Activated naive CD4-positive, alpha-beta T cell (primary cell): Measurements from ENCODE around the gene EIF1AY.
A peak's percentile ranks its signal among the peaks of the same experiment; 100 is the strongest.
"Not testable (repeated sequence)": the region's sequence is repeated elsewhere in the genome, so short reads cannot be mapped to it uniquely, and the experiment has no call there.

ENCODE experiments used
- DNase-seq, 4 experiments: peaks; one replicate each; lab custom pipeline; 2025; lab: John Stamatoyannopoulos, UW

The EIF1AY gene, protein sequence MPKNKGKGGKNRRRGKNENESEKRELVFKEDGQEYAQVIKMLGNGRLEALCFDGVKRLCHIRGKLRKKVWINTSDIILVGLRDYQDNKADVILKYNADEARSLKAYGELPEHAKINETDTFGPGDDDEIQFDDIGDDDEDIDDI

DNA sequence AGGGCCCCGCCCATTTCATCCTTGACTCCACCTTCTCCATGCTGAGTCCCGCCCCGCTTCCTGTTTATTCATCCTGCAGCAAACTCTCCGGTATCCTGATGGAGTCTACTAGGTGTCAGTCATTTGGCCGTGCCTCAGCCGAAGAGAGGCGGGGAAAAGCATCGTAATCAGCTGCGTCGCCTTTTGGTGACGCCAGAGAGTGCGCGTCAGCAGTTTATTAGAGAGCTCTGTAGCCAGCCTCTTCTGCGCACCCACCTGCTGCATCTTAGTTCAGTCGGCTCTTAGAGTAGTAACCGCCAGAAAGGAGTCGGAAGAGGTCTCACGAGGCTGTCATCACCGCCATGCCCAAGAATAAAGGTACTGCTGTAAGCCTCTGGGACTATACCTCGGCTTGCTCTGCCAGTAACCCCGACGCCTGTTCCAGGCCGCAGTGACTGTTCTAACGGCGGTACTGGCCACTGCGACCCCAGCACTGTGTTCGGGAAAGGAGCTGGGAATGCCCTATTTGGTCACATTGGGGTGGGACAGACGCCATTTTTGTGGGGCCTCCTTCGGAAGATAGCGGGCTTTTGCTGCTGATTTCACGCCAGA lies at the start of gene EIF1AY:
EIF1AY (plus strand) TSS at position 246 of the 591 bp plus-strand sequence; CDS start at position 342, 96 bp downstream.
- peak in 2 of 4 experiments; percentile 34 to 69 for DNase-seq

GRCh38 chrY:20528435-20528834 lies 47.1 kb upstream of the EIF1AY start:
- DNase-seq: no peak

DNA sequence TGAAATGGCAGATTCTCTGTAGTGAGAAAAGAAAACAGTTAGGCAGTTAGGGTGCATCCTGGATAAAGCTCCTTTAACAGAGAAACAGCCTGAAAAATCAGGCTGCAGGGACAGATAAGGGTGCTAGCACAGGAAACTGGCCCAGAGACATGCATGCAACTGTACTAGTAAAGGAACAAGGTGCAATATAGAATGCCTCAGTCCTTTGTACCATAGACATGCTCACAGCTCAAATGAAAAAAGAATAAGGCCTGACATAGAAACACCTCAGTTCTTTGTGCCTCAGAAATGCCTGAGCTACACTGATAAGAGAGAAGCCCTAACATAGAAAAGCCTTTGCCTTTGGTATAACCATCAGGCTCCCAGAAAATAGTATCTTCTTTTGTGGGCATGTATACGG lies 37.4 kb upstream of the EIF1AY start:
- DNase-seq: no peak

DNA sequence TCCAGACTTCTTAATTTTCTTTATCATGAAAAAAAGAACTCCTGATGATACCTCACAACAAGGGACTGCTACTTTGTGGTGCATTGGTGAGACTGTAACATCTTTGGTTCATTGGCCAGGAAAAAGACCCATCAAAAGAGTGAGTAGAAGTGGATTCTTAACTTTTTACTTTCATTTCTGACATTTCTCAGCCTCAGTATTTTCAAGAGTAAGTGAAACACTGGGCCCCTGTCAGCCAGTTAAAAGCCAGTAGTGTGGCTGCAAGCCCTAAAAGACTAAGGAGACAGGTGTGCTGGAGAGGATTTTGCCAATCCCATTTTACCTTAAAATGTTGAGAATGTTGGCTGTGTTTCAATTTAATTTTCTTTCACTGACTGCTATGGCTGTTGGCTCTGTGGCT lies 36.6 kb upstream of the EIF1AY start:
- DNase-seq: no peak

- DNase-seq: no peak
These were observed 31.1 kb upstream of the EIF1AY start for GRCh38 chrY:20544451-20544960.

DNA sequence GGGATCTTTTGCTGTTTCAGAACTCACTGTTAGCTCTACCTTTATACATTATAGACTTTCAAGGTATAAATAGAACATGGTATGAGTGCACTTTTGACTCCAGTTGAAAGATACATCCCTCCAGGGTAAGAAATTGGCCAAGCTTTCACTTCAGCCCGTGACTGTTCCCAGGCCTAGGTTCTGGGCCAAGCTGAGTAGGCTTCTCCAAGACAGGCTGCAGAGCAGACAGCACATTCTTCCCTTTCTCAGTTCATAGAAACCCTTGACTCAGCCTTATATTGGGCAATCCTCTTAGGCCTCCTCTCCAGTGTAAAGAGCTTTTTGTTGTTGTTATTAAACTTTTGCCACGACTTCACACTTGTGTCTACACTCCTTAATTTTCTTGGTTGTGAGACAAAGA lies 29.5 kb upstream of the EIF1AY start:
- no peak for DNase-seq

DNA sequence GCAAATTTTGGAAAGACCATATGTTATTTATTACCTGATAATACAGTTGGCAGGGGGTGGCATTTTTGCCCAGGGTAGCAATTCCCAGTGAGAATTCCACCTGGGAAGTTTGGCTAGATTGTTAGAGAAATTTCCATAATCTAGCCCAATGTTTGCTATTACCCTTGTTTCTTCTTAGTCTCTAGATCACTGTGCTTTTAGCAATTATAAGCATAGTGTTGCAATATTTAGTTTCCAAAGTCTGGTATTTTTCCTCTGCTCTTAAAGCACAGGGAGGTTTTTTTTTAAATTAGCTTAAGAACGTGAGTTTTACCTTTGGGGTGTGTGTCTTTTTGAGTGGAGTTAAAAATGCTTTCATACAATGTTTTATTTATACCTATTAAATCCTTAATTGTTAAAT lies 26.3 kb upstream of the EIF1AY start:
- DNase-seq: no peak

DNA sequence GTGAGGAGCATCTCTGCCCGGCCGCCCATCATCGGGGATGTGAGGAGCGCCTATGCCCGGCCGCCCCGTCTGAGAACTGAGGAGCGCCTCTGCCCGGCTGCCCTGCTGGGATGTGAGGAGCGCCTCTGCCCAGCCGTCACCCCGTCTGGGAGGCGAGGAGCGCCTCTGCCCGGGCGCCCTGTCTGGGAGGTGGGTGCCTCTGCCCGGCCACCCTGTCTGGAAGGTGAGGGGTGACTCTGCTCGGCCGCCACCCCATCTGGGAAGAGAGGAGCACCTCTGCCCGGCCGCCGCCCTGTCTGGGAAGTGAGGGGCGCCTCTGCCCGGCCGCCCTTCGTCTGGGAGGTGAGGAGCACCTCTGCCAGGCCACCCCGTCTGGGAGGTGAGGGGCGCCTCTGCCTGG lies 23.7 kb upstream of the EIF1AY start:
- DNase-seq: no peak

DNA sequence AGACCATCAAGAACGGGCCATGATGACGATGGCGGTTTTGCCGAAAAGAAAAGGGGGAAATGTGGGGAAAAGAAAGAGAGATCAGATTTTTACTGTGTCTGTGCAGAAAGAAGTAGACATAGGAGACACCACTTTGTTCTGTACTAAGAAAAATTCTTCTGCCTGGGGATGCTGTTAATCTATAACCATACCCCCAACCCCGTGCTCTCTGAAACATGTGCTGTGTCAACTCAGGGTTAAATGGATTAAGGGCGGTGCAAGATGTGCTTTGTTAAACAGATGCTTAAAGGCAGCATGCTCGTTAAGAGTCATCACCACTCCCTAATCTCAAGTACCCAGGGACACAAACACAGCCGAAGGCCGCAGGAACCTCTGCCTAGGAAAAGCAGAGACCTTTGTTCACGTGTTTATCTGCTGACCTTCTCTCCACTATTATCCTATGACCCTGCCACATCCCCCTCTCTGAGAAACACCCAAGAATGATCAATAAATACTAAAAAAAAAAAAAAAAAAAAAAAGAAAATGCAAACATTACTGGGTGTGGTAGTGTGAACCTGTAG lies 22.7 kb upstream of the EIF1AY start:
- not testable (repeated sequence) for DNase-seq

- no peak for DNase-seq
These were observed 19.8 kb upstream of the EIF1AY start for GRCh38 chrY:20555820-20556219.

DNA sequence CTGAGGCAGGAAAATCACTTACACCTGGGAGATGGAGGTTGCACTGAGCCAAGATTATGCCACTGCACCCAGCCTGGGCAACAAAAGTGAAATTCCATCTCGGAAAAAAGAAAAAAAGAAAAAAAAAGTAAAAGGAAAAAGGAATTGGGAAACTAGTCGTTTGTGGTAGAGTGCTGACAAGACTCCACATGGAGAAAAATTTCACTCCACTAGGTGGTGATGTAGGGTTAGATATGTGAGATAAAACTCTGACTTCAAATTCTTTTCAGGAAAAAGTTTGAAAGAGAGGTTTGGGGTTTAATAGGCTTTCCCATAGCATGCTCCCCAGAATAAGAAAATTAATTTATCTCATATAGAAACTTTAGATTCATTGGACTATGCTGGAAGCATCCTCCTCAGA lies 16.9 kb upstream of the EIF1AY start:
- no peak for DNase-seq

GRCh38 chrY:20559873-20560512 lies 15.6 kb upstream of the EIF1AY start:
- DNase-seq: no peak

DNA sequence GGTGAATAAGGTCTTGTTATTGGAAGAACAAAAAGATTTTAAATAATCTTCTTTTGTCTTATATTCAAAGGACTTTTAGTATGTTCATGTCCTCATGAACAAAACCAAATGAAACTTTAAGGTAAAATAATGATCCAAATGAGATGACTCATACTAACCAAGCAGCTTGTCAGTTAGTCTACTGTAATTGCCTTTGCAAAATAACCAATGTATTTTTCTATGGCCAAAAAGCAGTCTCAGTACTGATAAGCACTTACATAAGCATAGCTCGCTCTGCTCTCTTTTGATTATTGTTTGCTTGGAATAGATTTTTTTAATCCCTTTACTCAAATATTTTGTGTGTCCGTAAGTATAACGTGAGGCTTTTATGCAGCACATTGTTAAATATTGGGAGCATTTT lies 4.3 kb upstream of the EIF1AY start:
- no peak for DNase-seq

GRCh38 chrY:20576506-20576905 lies 930 bp downstream of the EIF1AY start:
- no peak for DNase-seq

- no peak for DNase-seq
These were observed 2.6 kb downstream of the EIF1AY start for GRCh38 chrY:20578206-20578605.

GRCh38 chrY:20581687-20582086 lies 6.1 kb downstream of the EIF1AY start:
- no peak for DNase-seq

- DNase-seq: no peak
These were observed 10.6 kb downstream of the EIF1AY start for GRCh38 chrY:20586161-20586560.
